H9 (cell line): ENCODE results near the gene ANKHD1. TPM values are rescaled to one million over a fixed set of nuclear protein-coding genes. Genes with fewer than 3 reads are reported as not detected.
A peak's percentile ranks its signal among the peaks of the same experiment; 100 is the strongest.

ENCODE experiments used
- DNase-seq: peaks from one replicate; pipeline ENCODE4 v3.0.0-alpha.2; 2017
- H2AFZ ChIP-seq: one replicate; pipeline ENCODE4 v1.6.1; 2013; ENCODE audit warnings: mild to moderate bottlenecking, low read length, control low read depth, moderate library complexity
- H2AK5ac ChIP-seq: 2 replicates; pipeline ENCODE4 v1.6.1; 2013; ENCODE audit warnings: low read length, control low read depth, mixed read lengths; ENCODE audit not compliant: insufficient read length
- H2BK120ac ChIP-seq: one replicate; pipeline ENCODE4 v1.6.1; 2013; ENCODE audit warnings: low read depth, mild to moderate bottlenecking, low read length, control low read depth, inconsistent platforms; ENCODE audit not compliant: poor library complexity, severe bottlenecking
- H2BK12ac ChIP-seq: 2 replicates; pipeline ENCODE4 v1.6.1; 2013; ENCODE audit warnings: low read length, control low read depth, mixed read lengths, low read depth; ENCODE audit not compliant: insufficient read length
- H2BK15ac ChIP-seq: 2 replicates; pipeline ENCODE4 v1.6.1; 2013; ENCODE audit warnings: low read depth, low read length, control low read depth
- H2BK20ac ChIP-seq: one replicate; pipeline ENCODE4 v1.6.1; 2013; ENCODE audit warnings: low read depth, mild to moderate bottlenecking, low read length, control low read depth, inconsistent platforms; ENCODE audit not compliant: poor library complexity, severe bottlenecking
- H2BK5ac ChIP-seq: 2 replicates; pipeline ENCODE4 v1.6.1; 2013; ENCODE audit warnings: low read length, control low read depth, mixed read lengths; ENCODE audit not compliant: insufficient read length
- H3K14ac ChIP-seq: 2 replicates; pipeline ENCODE4 v1.6.1; 2013; ENCODE audit warnings: low read length, control low read depth; ENCODE audit not compliant: insufficient read depth
- H3K18ac ChIP-seq: 2 replicates; pipeline ENCODE4 v1.6.1; 2013; ENCODE audit warnings: low read depth, mild to moderate bottlenecking, mixed read lengths, low read length, control low read depth; ENCODE audit not compliant: insufficient read length
- H3K23ac ChIP-seq: 2 replicates; pipeline ENCODE4 v1.6.1; 2013; ENCODE audit warnings: low read length, control low read depth, mixed read lengths, low read depth; ENCODE audit not compliant: insufficient read length
- H3K23me2 ChIP-seq: 2 replicates; pipeline ENCODE4 v1.6.1; 2013; ENCODE audit warnings: low read depth, mild to moderate bottlenecking, mixed read lengths, low read length, control low read depth; ENCODE audit not compliant: insufficient read length, poor library complexity, severe bottlenecking
- H3K27ac ChIP-seq: 2 replicates; pipeline ENCODE4 v1.5.1; 2013; ENCODE audit warnings: low read length, control low read depth, mixed read lengths, low read depth; ENCODE audit not compliant: insufficient read length
- H3K27me3 ChIP-seq: 2 replicates; pipeline ENCODE4 v1.6.1; 2013; ENCODE audit warnings: low read length, control low read depth, inconsistent platforms; ENCODE audit not compliant: insufficient read depth
- H3K4ac ChIP-seq: 2 replicates; pipeline ENCODE4 v1.6.1; 2013; ENCODE audit warnings: low read depth, mild to moderate bottlenecking, control low read depth, inconsistent platforms, low read length, moderate library complexity
- H3K4me1 ChIP-seq: 2 replicates; pipeline ENCODE4 v1.6.1; 2013; ENCODE audit warnings: low read length, control low read depth, inconsistent platforms; ENCODE audit not compliant: insufficient read depth
- H3K4me2 ChIP-seq: 2 replicates; pipeline ENCODE4 v1.6.1; 2013; ENCODE audit warnings: low read length, control low read depth, mixed read lengths; ENCODE audit not compliant: insufficient read length, insufficient read depth
- H3K56ac ChIP-seq: 2 replicates; pipeline ENCODE4 v1.6.1; 2013; ENCODE audit warnings: low read depth, mild to moderate bottlenecking, mixed read lengths, low read length, control low read depth; ENCODE audit not compliant: insufficient read length
- H3K79me1 ChIP-seq: 2 replicates; pipeline ENCODE4 v1.6.1; 2013; ENCODE audit warnings: low read depth, mild to moderate bottlenecking, moderate library complexity, low read length, control low read depth, inconsistent platforms; ENCODE audit not compliant: insufficient read depth, poor library complexity, severe bottlenecking
- H3K79me2 ChIP-seq: 2 replicates; pipeline ENCODE4 v1.6.1; 2013; ENCODE audit warnings: low read length, control low read depth, inconsistent platforms; ENCODE audit not compliant: insufficient read depth
- H3K9ac ChIP-seq: 2 replicates; pipeline ENCODE4 v1.6.1; 2013; ENCODE audit warnings: low read length, control low read depth, mixed read lengths; ENCODE audit not compliant: insufficient read length; ENCODE audit errors: extremely low read depth
- H3K9me3 ChIP-seq: one replicate; pipeline ENCODE4 v1.6.1; 2013; ENCODE audit warnings: low read depth, low read length, inconsistent platforms; ENCODE audit not compliant: control insufficient read depth
- H3T11ph ChIP-seq: one replicate; pipeline ENCODE4 v1.6.1; 2013; ENCODE audit warnings: mild to moderate bottlenecking, low read length, control low read depth, inconsistent platforms
- H4K20me1 ChIP-seq: one replicate; pipeline ENCODE4 v1.6.1; 2013; ENCODE audit not compliant: control insufficient read depth, insufficient read length, insufficient read depth
- H4K5ac ChIP-seq: 2 replicates; pipeline ENCODE4 v1.6.1; 2013; ENCODE audit warnings: low read depth, mild to moderate bottlenecking, mixed read lengths, low read length, control low read depth; ENCODE audit not compliant: insufficient read length
- H4K8ac ChIP-seq: replicated peaks from 2 replicates; pipeline ENCODE4 v1.6.1; 2013; ENCODE audit warnings: low read length, control low read depth, mixed read lengths, low read depth; ENCODE audit not compliant: insufficient read length
- H4K91ac ChIP-seq: 2 replicates; pipeline ENCODE4 v1.6.1; 2013; ENCODE audit warnings: low read depth, mild to moderate bottlenecking, moderate library complexity, mixed read lengths, low read length, control low read depth; ENCODE audit not compliant: insufficient read length
- H3K27ac Mint-ChIP-seq, 3 experiments: 2 replicates in 2 of 3; 3 replicates in 1 of 3; pipeline ENCODE4 v1.8.0; 2020 to 2021; ENCODE audit warnings: mixed read lengths in 3 of 3, mild to moderate bottlenecking in 1 of 3, moderate library complexity in 1 of 3
- H3K27me3 Mint-ChIP-seq: 2 replicates; pipeline ENCODE4 v1.8.0; 2021; ENCODE audit warnings: low read depth, mild to moderate bottlenecking, moderate library complexity, mixed read lengths
- H3K36me3 Mint-ChIP-seq, 3 experiments: 2 replicates in 2 of 3; 3 replicates in 1 of 3; pipeline ENCODE4 v1.8.0; 2020 to 2021; ENCODE audit warnings: low read depth in 3 of 3, mixed read lengths in 3 of 3; ENCODE audit not compliant: insufficient read depth in 1 of 3
- H3K4me1 Mint-ChIP-seq, 2 experiments: 2 replicates each; pipeline ENCODE4 v1.8.0; 2020; ENCODE audit warnings: mixed read lengths in 2 of 2
- H3K4me3 Mint-ChIP-seq, 2 experiments: 2 replicates in 1 of 2; 3 replicates in 1 of 2; pipeline ENCODE4 v1.8.0; 2020 to 2021; ENCODE audit warnings: mild to moderate bottlenecking in 2 of 2, mixed read lengths in 2 of 2, moderate library complexity in 1 of 2
- H3K9me3 Mint-ChIP-seq, 2 experiments: 2 replicates in 1 of 2; 3 replicates in 1 of 2; pipeline ENCODE4 v1.8.0; 2020; ENCODE audit warnings: mild to moderate bottlenecking in 2 of 2, mixed read lengths in 2 of 2, moderate library complexity in 1 of 2
- WGBS: extraction: QIAGEN DNeasy Blood & Tissue Kit; methylation state at CpG from one replicate; pipeline ENCODE4 v1.1.7; 2013; ENCODE audit warnings: missing lambda C conversion rate, low lambda C conversion rate, mixed read lengths; ENCODE audit not compliant: insufficient read length; ENCODE audit errors: extremely low coverage; 5-methylcytosine and 5-hydroxymethylcytosine counted together
- total RNA-seq: library from RNA; stranded (reverse); gene quantifications from 2 replicates; pipeline ENCODE4 v1.2.1, GENCODE V29; 2021
- TF ChIP-seq, protein P1 (sequence below): fragments of 200-600 bp; sonication (generic); conservative IDR thresholded peaks from 3 replicates; pipeline ENCODE4 v1.8.0; 2021; ENCODE audit warnings: antibody characterized with exemption, mild to moderate bottlenecking

The ANKHD1 gene
- total RNA-seq, 1 experiment from 2014 or later = 105 TPM

DNA sequence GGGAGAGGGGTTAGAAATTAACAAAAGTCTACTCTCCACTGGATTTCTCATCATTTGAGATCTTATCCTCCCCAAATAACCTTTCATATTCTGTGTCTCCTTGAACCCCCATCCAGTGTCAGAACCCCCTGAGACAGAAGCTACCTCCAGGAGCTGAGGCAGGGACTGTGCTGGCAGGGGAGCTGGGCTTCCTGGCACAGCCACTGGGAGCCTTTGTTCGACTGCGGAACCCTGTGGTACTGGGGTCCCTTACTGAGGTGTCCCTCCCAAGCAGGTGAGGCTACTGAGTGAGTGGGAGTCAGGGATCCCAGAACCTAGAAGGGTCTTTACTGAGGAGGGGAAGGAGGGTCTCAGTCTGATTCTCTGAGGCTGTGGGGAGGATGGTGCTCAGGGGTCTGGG, 39.7 kb upstream of the ANKHD1 start:
- Histone ChIP-seq H4K20me1 (no peaks in the 10 kb centered on the region), H3K27ac (no peak overlapping the region), H3T11ph (no peak overlapping the region), H2AFZ (no peak overlapping the region), H2BK12ac (no peak overlapping the region), H3K4ac (no peak overlapping the region), H3K4me2 (no peak overlapping the region), H4K5ac (no peak overlapping the region), H2BK5ac (no peak overlapping the region), H3K79me1 (no peaks in the 10 kb centered on the region), H3K27me3 (no peaks in the 10 kb centered on the region), H2BK15ac (no peak overlapping the region), H3K18ac (no peak overlapping the region), H3K56ac (no peak overlapping the region), H3K14ac (no peak overlapping the region), H3K4me1 (no peaks in the 10 kb centered on the region; the same call in 1 of the 2 replicates), H3K23me2 (peaks cover 4% of the 10 kb centered on the region), H2BK20ac (no peak overlapping the region), H4K8ac (no peak overlapping the region), H2AK5ac (no peak overlapping the region), H3K9ac (no peak overlapping the region), H2BK120ac (no peak overlapping the region), H4K91ac (no peak overlapping the region), H3K79me2 (no peaks in the 10 kb centered on the region), H3K9me3 (no peaks in the 10 kb centered on the region), H3K23ac (no peak overlapping the region)
- Mint-ChIP-seq H3K27ac (no peak overlapping the region; a peak in 1 of 7 replicates), H3K4me1 (peaks cover 5 to 23% of the 10 kb centered on the region in 2 experiments; a peak in 3 of 4 replicates), H3K4me3 (peak overlapping the region in 1 of 2 experiments; percentile 18; a peak in 2 of 5 replicates), H3K27me3 (peaks cover 20% of the 10 kb centered on the region), H3K9me3 (no peaks in the 10 kb centered on the region; a peak in 1 of 5 replicates), H3K36me3 (no peaks in the 10 kb centered on the region)
- no peak for DNase-seq
- WGBS = no CpG with 5 or more reads among the region's 2 CpGs
- TF ChIP-seq, protein P1, sequence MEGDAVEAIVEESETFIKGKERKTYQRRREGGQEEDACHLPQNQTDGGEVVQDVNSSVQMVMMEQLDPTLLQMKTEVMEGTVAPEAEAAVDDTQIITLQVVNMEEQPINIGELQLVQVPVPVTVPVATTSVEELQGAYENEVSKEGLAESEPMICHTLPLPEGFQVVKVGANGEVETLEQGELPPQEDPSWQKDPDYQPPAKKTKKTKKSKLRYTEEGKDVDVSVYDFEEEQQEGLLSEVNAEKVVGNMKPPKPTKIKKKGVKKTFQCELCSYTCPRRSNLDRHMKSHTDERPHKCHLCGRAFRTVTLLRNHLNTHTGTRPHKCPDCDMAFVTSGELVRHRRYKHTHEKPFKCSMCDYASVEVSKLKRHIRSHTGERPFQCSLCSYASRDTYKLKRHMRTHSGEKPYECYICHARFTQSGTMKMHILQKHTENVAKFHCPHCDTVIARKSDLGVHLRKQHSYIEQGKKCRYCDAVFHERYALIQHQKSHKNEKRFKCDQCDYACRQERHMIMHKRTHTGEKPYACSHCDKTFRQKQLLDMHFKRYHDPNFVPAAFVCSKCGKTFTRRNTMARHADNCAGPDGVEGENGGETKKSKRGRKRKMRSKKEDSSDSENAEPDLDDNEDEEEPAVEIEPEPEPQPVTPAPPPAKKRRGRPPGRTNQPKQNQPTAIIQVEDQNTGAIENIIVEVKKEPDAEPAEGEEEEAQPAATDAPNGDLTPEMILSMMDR = no peak
